Duodenal mucosa (tissue), 2 donors: ENCODE measurements around the gene ZNF641.
A peak's percentile ranks its signal among the peaks of the same experiment; 100 is the strongest.

Source experiments
- H3K27ac ChIP-seq: one replicate; pipeline ENCODE4 v1.7.0; 2013; ENCODE audit warnings: low read depth, low read length
- H3K27me3 ChIP-seq, 2 donors: one replicate each; pipeline ENCODE4 v1.7.0; 2013; ENCODE audit warnings: low read length in 2 of 2, control low read depth in 1 of 2; ENCODE audit not compliant: insufficient read depth in 2 of 2, control insufficient read depth in 1 of 2
- H3K36me3 ChIP-seq, 2 donors: one replicate each; pipeline ENCODE4 v1.7.0; 2013; ENCODE audit warnings: low read length in 2 of 2, control low read depth in 1 of 2; ENCODE audit not compliant: insufficient read depth in 2 of 2, control insufficient read depth in 1 of 2
- H3K4me1 ChIP-seq, 2 donors: one replicate each; pipeline ENCODE4 v1.7.0; 2013; ENCODE audit warnings: low read length in 2 of 2, control low read depth in 1 of 2; ENCODE audit not compliant: insufficient read depth in 2 of 2, control insufficient read depth in 1 of 2
- H3K4me3 ChIP-seq, 2 donors: one replicate each; pipeline ENCODE4 v1.7.0; 2013; ENCODE audit warnings: low read length in 2 of 2, low read depth in 1 of 2
- H3K9ac ChIP-seq, 2 donors: one replicate each; pipeline ENCODE4 v1.7.0; 2013; ENCODE audit warnings: low read length in 2 of 2, low read depth in 1 of 2
- H3K9me3 ChIP-seq, 2 donors: one replicate each; pipeline ENCODE4 v1.7.0; 2013; ENCODE audit warnings: low read length in 2 of 2, control low read depth in 1 of 2; ENCODE audit not compliant: control insufficient read depth in 1 of 2

The ZNF641 gene

GRCh38 chr12:48361664-48362339 lies 11.1 kb upstream of the ZNF641 start:
- Histone ChIP-seq H3K27ac (no peak overlapping the region), H3K27me3 (no peaks in the 10 kb centered on the region), H3K9ac (no peak overlapping the region), H3K36me3 (no peaks in the 10 kb centered on the region), H3K9me3 (no peaks in the 10 kb centered on the region), H3K4me1 (peaks cover 0 to 4% of the 10 kb centered on the region in 2 donors), H3K4me3 (no peak overlapping the region)

GRCh38 chr12:48358937-48359513 lies 8.3 kb upstream of the ZNF641 start:
- H3K4me1 ChIP-seq, result peaks cover 0 to 4% of the 10 kb centered on the region in 2 donors
- no peaks in the 10 kb centered on the region for H3K27me3 ChIP-seq
- no peaks in the 10 kb centered on the region for H3K9me3 ChIP-seq
- no peak overlapping the region for H3K27ac ChIP-seq
- no peaks in the 10 kb centered on the region for H3K36me3 ChIP-seq
- H3K9ac ChIP-seq, result no peak overlapping the region
- no peak overlapping the region for H3K4me3 ChIP-seq

GRCh38 chr12:48356041-48356768 lies 5.5 kb upstream of the ZNF641 start:
- no peaks in the 10 kb centered on the region for H3K36me3 ChIP-seq
- no peaks in the 10 kb centered on the region for H3K9me3 ChIP-seq
- H3K27me3 ChIP-seq, result no peaks in the 10 kb centered on the region
- H3K4me1 ChIP-seq, result peaks cover 0 to 4% of the 10 kb centered on the region in 2 donors
- no peak overlapping the region for H3K9ac ChIP-seq
- H3K4me3 ChIP-seq, result no peak overlapping the region
- no peak overlapping the region for H3K27ac ChIP-seq

- no peak overlapping the region for H3K27ac ChIP-seq
- no peak overlapping the region for H3K9ac ChIP-seq
These were observed 1.5 kb upstream of the ZNF641 start for GRCh38 chr12:48352157-48352760.

GRCh38 chr12:48351022-48351708 lies 446 bp upstream of the ZNF641 start:
- Histone ChIP-seq H3K27me3 (no peaks in the 10 kb centered on the region), H3K36me3 (peaks cover 10 to 19% of the 10 kb centered on the region in 2 donors), H3K27ac (peak overlapping the region; percentile 84), H3K9me3 (no peaks in the 10 kb centered on the region), H3K4me1 (peaks cover 9 to 10% of the 10 kb centered on the region in 2 donors), H3K4me3 (peak overlapping the region; percentile 92), H3K9ac (peak overlapping the region; percentile 81 to 85)

More at GRCh38 chr12:48352157-48352760, 1.5 kb upstream of the ZNF641 start:
- no peaks in the 10 kb centered on the region for H3K9me3 ChIP-seq
- H3K36me3 ChIP-seq, result peaks cover 5 to 8% of the 10 kb centered on the region in 2 donors
- peaks cover 9 to 10% of the 10 kb centered on the region in 2 donors for H3K4me1 ChIP-seq
- no peak overlapping the region for H3K4me3 ChIP-seq
- no peaks in the 10 kb centered on the region for H3K27me3 ChIP-seq

GRCh38 chr12:48349471-48349870 lies 1.2 kb downstream of the ZNF641 start:
- Histone ChIP-seq H3K4me3 (peak overlapping the region; percentile 94 to 96), H3K9ac (no peak overlapping the region), H3K9me3 (no peaks in the 10 kb centered on the region), H3K4me1 (peaks cover 9 to 10% of the 10 kb centered on the region in 2 donors), H3K27ac (no peak overlapping the region), H3K27me3 (no peaks in the 10 kb centered on the region), H3K36me3 (peaks cover 18 to 33% of the 10 kb centered on the region in 2 donors)

GRCh38 chr12:48342980-48343379 lies 7.7 kb downstream of the ZNF641 start:
- Histone ChIP-seq H3K9ac (no peak overlapping the region), H3K9me3 (no peaks in the 10 kb centered on the region), H3K27me3 (no peaks in the 10 kb centered on the region), H3K4me1 (no peaks in the 10 kb centered on the region), H3K27ac (no peak overlapping the region), H3K4me3 (no peak overlapping the region), H3K36me3 (peaks cover 18 to 57% of the 10 kb centered on the region in 2 donors)

DNA sequence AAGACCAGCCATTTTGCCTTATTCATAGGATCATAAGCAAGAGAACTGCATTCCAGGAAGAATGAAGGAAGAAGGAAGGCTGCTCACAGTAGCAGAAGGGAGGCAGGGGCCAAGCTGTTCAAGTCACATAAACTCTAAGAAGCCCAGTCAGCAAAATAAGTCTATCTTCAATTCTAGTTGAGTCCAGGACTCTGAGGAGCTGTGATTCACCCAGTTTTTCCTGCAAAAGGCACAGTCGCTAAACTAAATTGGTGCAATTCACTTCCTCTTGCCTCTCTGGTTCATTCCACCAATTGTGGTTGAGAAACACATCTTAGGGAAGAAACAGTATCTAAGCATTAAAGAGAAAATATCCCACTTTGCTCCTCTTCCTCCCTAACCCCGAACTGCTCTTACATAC lies 9.8 kb downstream of the ZNF641 start:
- no peaks in the 10 kb centered on the region for H3K9me3 ChIP-seq
- no peaks in the 10 kb centered on the region for H3K27me3 ChIP-seq
- H3K4me3 ChIP-seq, result no peak overlapping the region
- H3K36me3 ChIP-seq, result peaks cover 8 to 37% of the 10 kb centered on the region in 2 donors
- H3K27ac ChIP-seq, result no peak overlapping the region
- no peaks in the 10 kb centered on the region for H3K4me1 ChIP-seq
- no peak overlapping the region for H3K9ac ChIP-seq

GRCh38 chr12:48339442-48340117 lies 11.1 kb downstream of the ZNF641 start:
- H3K9ac ChIP-seq, result no peak overlapping the region
- H3K9me3 ChIP-seq, result no peaks in the 10 kb centered on the region
- H3K4me1 ChIP-seq, result no peaks in the 10 kb centered on the region
- H3K4me3 ChIP-seq, result no peak overlapping the region
- H3K27ac ChIP-seq, result no peak overlapping the region
- H3K36me3 ChIP-seq, result peaks cover 0 to 25% of the 10 kb centered on the region in 2 donors
- H3K27me3 ChIP-seq, result no peaks in the 10 kb centered on the region
